Measurements from ENCODE around the gene TGFBR1.
A peak's percentile ranks its signal among the peaks of the same experiment; 100 is the strongest.
"Not testable (repeated sequence)": the region's sequence is repeated elsewhere in the genome, so short reads cannot be mapped to it uniquely, and the experiment has no call there.

TGFBR1 gene

GRCh38 chr9:99095565-99095964 lies 9.3 kb upstream of the TGFBR1 start:
- peaks cover 4% of the 10 kb centered on the region for H3K9me3 ChIP-seq (ENCODE audit: control insufficient read depth, low read length)
- H3K4me1 ChIP-seq (ENCODE audit: control insufficient read depth, insufficient read depth, low read length, poor library complexity, severe bottlenecking): peaks cover 5% of the 10 kb centered on the region
- no peak overlapping the region for H3K4me3 ChIP-seq (ENCODE audit: extremely low read depth, insufficient read depth, low read length, poor library complexity, severe bottlenecking)
- WGBS, 2 experiments (ENCODE audit: insufficient coverage in 2 of 2): no CpG with 5 or more reads among the region's 3 CpGs
- H3K36me3 ChIP-seq (ENCODE audit: control insufficient read depth, insufficient read depth, low read length): no peaks in the 10 kb centered on the region
- no peak overlapping the region for H3K27ac ChIP-seq (ENCODE audit: low read depth, low read length, severe bottlenecking)

- Histone ChIP-seq H3K4me3 (ENCODE audit: extremely low read depth, insufficient read depth, low read length, poor library complexity, severe bottlenecking) (no peak overlapping the region), H3K27ac (ENCODE audit: low read depth, low read length, severe bottlenecking) (no peak overlapping the region)
- WGBS, 2 experiments (ENCODE audit: insufficient coverage in 2 of 2): 88 to 89% methylated on average over 2 to 3 of the region's 3 CpGs
Measured at GRCh38 chr9:99096409-99096808, 8.5 kb upstream of the TGFBR1 start.

GRCh38 chr9:99099806-99100585 lies 4.9 kb upstream of the TGFBR1 start:
- H3K4me3 ChIP-seq (ENCODE audit: extremely low read depth, insufficient read depth, low read length, poor library complexity, severe bottlenecking); H3K9me3 ChIP-seq (ENCODE audit: control insufficient read depth, low read length); H3K36me3 ChIP-seq (ENCODE audit: control insufficient read depth, insufficient read depth, low read length); H3K27ac ChIP-seq (ENCODE audit: low read depth, low read length, severe bottlenecking): not testable (repeated sequence)
- WGBS, 2 experiments (ENCODE audit: insufficient coverage in 2 of 2): 95% methylated on average over 3 of the region's 5 CpGs; no CpG with 5 or more reads in 1 of the 2 experiments
- H3K4me1 ChIP-seq (ENCODE audit: control insufficient read depth, insufficient read depth, low read length, poor library complexity, severe bottlenecking): peaks cover 17% of the 10 kb centered on the region

More at GRCh38 chr9:99096409-99096808, 8.5 kb upstream of the TGFBR1 start:
- Histone ChIP-seq H3K36me3 (ENCODE audit: control insufficient read depth, insufficient read depth, low read length) (no peaks in the 10 kb centered on the region), H3K9me3 (ENCODE audit: control insufficient read depth, low read length) (peaks cover 2% of the 10 kb centered on the region), H3K4me1 (ENCODE audit: control insufficient read depth, insufficient read depth, low read length, poor library complexity, severe bottlenecking) (peaks cover 5% of the 10 kb centered on the region)

GRCh38 chr9:99101271-99101670 lies 3.6 kb upstream of the TGFBR1 start:
- Histone ChIP-seq H3K4me1 (ENCODE audit: control insufficient read depth, insufficient read depth, low read length, poor library complexity, severe bottlenecking) (peaks cover 13% of the 10 kb centered on the region), H3K36me3 (ENCODE audit: control insufficient read depth, insufficient read depth, low read length) (no peaks in the 10 kb centered on the region), H3K9me3 (ENCODE audit: control insufficient read depth, low read length) (no peaks in the 10 kb centered on the region), H3K27ac (ENCODE audit: low read depth, low read length, severe bottlenecking) (no peak overlapping the region), H3K4me3 (ENCODE audit: extremely low read depth, insufficient read depth, low read length, poor library complexity, severe bottlenecking) (no peak overlapping the region)
- WGBS, 2 experiments (ENCODE audit: insufficient coverage in 2 of 2): 91 to 100% methylated on average over 4 of the region's 5 CpGs

GRCh38 chr9:99101812-99102211 lies 3.1 kb upstream of the TGFBR1 start:
- peaks cover 18% of the 10 kb centered on the region for H3K4me1 ChIP-seq (ENCODE audit: control insufficient read depth, insufficient read depth, low read length, poor library complexity, severe bottlenecking)
- H3K9me3 ChIP-seq (ENCODE audit: control insufficient read depth, low read length): no peaks in the 10 kb centered on the region
- no peaks in the 10 kb centered on the region for H3K36me3 ChIP-seq (ENCODE audit: control insufficient read depth, insufficient read depth, low read length)
- 100% methylated on average over 1 of the region's 2 CpGs; no CpG with 5 or more reads in 1 of the 2 experiments for whole genome bisulfite sequencing, 2 experiments (ENCODE audit: insufficient coverage in 2 of 2)
- no peak overlapping the region for H3K4me3 ChIP-seq (ENCODE audit: extremely low read depth, insufficient read depth, low read length, poor library complexity, severe bottlenecking)
- H3K27ac ChIP-seq (ENCODE audit: low read depth, low read length, severe bottlenecking): no peak overlapping the region

GRCh38 chr9:99103054-99103895 lies 1.6 kb upstream of the TGFBR1 start:
- H3K4me1 ChIP-seq (ENCODE audit: control insufficient read depth, insufficient read depth, low read length, poor library complexity, severe bottlenecking): peaks cover 33% of the 10 kb centered on the region
- no peak overlapping the region for H3K27ac ChIP-seq (ENCODE audit: low read depth, low read length, severe bottlenecking)
- H3K9me3 ChIP-seq (ENCODE audit: control insufficient read depth, low read length): no peaks in the 10 kb centered on the region
- H3K36me3 ChIP-seq (ENCODE audit: control insufficient read depth, insufficient read depth, low read length): no peaks in the 10 kb centered on the region
- H3K4me3 ChIP-seq (ENCODE audit: extremely low read depth, insufficient read depth, low read length, poor library complexity, severe bottlenecking): no peak overlapping the region
- 70 to 74% methylated on average over 3 to 6 of the region's 11 CpGs for WGBS, 2 experiments (ENCODE audit: insufficient coverage in 2 of 2)

GRCh38 chr9:99103901-99104458 lies 933 bp upstream of the TGFBR1 start:
- Histone ChIP-seq H3K27ac (ENCODE audit: low read depth, low read length, severe bottlenecking) (peak overlapping the region; percentile 60), H3K4me1 (ENCODE audit: control insufficient read depth, insufficient read depth, low read length, poor library complexity, severe bottlenecking) (peaks cover 33% of the 10 kb centered on the region)
- WGBS, 2 experiments (ENCODE audit: insufficient coverage in 2 of 2): 37 to 50% methylated on average over 7 to 11 of the region's 14 CpGs

GRCh38 chr9:99105152-99106043 lies 485 bp downstream of the TGFBR1 start:
- peak overlapping the region; percentile 84 for H3K4me3 ChIP-seq (ENCODE audit: extremely low read depth, insufficient read depth, low read length, poor library complexity, severe bottlenecking)
- H3K4me1 ChIP-seq (ENCODE audit: control insufficient read depth, insufficient read depth, low read length, poor library complexity, severe bottlenecking): peaks cover 33% of the 10 kb centered on the region
- H3K9me3 ChIP-seq (ENCODE audit: control insufficient read depth, low read length): no peaks in the 10 kb centered on the region
- H3K27ac ChIP-seq (ENCODE audit: low read depth, low read length, severe bottlenecking): peak overlapping the region; percentile 77
- H3K36me3 ChIP-seq (ENCODE audit: control insufficient read depth, insufficient read depth, low read length): peaks cover 10% of the 10 kb centered on the region
- 0 to 1% methylated on average over 51 to 65 of the region's 118 CpGs for WGBS, 2 experiments (ENCODE audit: insufficient coverage in 2 of 2)

More at GRCh38 chr9:99103901-99104458, 933 bp upstream of the TGFBR1 start:
- Histone ChIP-seq H3K4me3 (ENCODE audit: extremely low read depth, insufficient read depth, low read length, poor library complexity, severe bottlenecking) (peak overlapping the region; percentile 33), H3K36me3 (ENCODE audit: control insufficient read depth, insufficient read depth, low read length) (no peaks in the 10 kb centered on the region), H3K9me3 (ENCODE audit: control insufficient read depth, low read length) (no peaks in the 10 kb centered on the region)

- Histone ChIP-seq H3K4me3 (ENCODE audit: extremely low read depth, insufficient read depth, low read length, poor library complexity, severe bottlenecking) (peak overlapping the region; percentile 84), H3K36me3 (ENCODE audit: control insufficient read depth, insufficient read depth, low read length) (peaks cover 14% of the 10 kb centered on the region), H3K9me3 (ENCODE audit: control insufficient read depth, low read length) (no peaks in the 10 kb centered on the region), H3K4me1 (ENCODE audit: control insufficient read depth, insufficient read depth, low read length, poor library complexity, severe bottlenecking) (peaks cover 33% of the 10 kb centered on the region), H3K27ac (ENCODE audit: low read depth, low read length, severe bottlenecking) (peak overlapping the region; percentile 77)
- 0 to 6% methylated on average over 7 to 9 of the region's 9 CpGs for WGBS, 2 experiments (ENCODE audit: insufficient coverage in 2 of 2)
Measured at GRCh38 chr9:99106044-99106375, 1.1 kb downstream of the TGFBR1 start.

GRCh38 chr9:99107421-99107820 lies 2.5 kb downstream of the TGFBR1 start:
- H3K4me1 ChIP-seq (ENCODE audit: control insufficient read depth, insufficient read depth, low read length, poor library complexity, severe bottlenecking): peaks cover 36% of the 10 kb centered on the region
- no peak overlapping the region for H3K27ac ChIP-seq (ENCODE audit: low read depth, low read length, severe bottlenecking)
- 58 to 87% methylated on average over 3 of the region's 3 CpGs for WGBS, 2 experiments (ENCODE audit: insufficient coverage in 2 of 2)
- H3K36me3 ChIP-seq (ENCODE audit: control insufficient read depth, insufficient read depth, low read length): peaks cover 20% of the 10 kb centered on the region
- no peaks in the 10 kb centered on the region for H3K9me3 ChIP-seq (ENCODE audit: control insufficient read depth, low read length)
- H3K4me3 ChIP-seq (ENCODE audit: extremely low read depth, insufficient read depth, low read length, poor library complexity, severe bottlenecking): peak overlapping the region; percentile 6

All from mesodermal cell (in vitro differentiated cells).